Activated T-cell treated with anti-CD3 and anti-CD28 coated beads, Interleukin-2, amount 50 U/mL, for 1 hour (primary cell): ENCODE data around the gene NHEJ1.
"Not testable (repeated sequence)": the region's sequence is repeated elsewhere in the genome, so short reads cannot be mapped to it uniquely, and the experiment has no call there.

Experiments used
- DNase-seq: peaks from one replicate; pipeline ENCODE4 v3.0.0-alpha.2; 2020

NHEJ1 gene, protein sequence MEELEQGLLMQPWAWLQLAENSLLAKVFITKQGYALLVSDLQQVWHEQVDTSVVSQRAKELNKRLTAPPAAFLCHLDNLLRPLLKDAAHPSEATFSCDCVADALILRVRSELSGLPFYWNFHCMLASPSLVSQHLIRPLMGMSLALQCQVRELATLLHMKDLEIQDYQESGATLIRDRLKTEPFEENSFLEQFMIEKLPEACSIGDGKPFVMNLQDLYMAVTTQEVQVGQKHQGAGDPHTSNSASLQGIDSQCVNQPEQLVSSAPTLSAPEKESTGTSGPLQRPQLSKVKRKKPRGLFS

DNA sequence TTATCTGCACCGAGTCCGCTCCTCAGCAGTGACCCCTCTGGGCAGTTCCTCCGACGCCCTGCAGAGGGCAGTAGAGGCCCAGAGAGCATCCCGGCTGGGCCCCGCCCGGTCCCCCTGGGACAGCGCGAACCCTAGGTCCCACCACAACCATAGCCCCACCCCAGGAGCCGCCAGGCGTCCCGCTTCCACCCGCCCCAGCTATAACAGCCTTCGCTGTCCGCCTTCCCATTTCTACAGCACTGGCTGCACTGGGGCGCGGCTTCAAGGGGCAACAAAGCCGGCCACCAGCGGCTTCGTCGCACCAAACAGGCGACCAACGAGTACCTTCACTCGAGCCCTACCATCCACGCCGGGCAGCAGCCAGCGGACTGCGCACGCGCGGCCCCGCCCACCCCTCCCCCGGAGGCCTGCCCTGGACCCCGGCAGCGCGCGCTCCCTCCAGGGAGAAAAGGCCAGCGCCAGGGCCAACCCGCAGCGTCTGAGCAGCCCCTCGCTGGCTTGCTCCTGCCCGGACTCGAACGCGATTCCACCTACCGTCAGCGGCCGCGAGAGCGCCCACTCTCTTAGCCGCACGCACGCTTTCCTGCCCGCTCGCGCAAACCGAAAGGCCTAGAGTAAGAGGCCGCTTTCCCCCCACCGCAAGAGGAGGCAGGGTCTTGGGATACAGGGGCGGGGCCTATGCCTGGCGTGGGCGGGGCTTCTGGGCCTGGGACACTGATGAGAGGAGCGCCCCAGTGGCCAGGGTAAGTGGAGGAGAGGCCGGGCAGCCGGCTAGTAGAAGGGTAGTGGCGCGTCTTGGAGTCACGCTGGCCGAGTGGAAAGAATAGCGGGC, at the start of gene NHEJ1:
NHEJ1 (minus strand) TSS at position 630 of the 832 bp plus-strand sequence. CDS start 2,453 bp downstream, outside the sequence.
- peak; percentile 95 for DNase-seq

DNA sequence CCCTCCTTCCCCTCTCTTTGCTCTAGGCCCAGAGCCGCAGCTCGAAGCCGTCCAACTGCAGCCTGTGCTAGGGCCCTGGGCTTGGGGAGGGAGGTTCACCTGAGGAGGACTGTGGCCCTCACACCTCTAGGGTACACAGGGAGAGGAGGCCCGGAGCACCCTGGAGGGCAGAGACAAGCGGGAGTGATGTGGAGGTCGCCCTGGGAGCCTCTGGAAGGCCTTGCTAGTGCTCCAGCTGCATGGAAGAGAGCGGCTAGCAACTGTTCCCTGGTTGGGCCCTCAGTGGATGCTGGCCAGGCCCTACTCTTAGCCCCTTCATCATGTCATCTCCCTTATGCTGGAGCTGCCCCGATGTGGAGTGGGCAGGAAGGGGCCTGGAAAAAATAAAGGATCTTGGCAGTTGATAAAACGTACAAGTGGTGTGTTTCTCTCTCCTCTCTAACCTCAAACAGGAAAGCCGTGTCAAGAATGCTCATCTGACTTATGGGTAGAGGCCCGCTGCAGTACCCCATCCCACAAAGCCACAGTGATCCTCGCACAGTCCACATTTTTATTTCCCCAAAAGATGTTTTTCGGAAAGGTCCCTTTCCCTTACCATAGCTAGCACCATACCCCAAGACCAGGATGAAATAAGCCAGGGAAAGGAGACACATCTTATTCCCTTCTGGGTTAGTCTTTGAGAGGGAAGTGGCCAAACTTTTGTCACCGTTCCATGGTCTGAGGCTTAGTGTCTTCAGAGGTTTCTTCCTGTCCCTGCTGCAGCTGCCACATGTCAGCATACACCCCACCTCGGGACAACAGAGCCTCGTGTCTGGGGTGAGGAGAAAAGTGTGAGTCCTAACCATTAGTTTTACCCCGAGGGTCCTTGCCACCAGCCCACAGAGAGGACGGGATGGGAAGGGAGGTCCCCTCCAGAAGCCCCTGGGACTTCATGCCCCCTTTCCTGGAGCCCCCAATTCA, 48.9 kb upstream of the NHEJ1 start:
- DNase-seq = no peak

DNA sequence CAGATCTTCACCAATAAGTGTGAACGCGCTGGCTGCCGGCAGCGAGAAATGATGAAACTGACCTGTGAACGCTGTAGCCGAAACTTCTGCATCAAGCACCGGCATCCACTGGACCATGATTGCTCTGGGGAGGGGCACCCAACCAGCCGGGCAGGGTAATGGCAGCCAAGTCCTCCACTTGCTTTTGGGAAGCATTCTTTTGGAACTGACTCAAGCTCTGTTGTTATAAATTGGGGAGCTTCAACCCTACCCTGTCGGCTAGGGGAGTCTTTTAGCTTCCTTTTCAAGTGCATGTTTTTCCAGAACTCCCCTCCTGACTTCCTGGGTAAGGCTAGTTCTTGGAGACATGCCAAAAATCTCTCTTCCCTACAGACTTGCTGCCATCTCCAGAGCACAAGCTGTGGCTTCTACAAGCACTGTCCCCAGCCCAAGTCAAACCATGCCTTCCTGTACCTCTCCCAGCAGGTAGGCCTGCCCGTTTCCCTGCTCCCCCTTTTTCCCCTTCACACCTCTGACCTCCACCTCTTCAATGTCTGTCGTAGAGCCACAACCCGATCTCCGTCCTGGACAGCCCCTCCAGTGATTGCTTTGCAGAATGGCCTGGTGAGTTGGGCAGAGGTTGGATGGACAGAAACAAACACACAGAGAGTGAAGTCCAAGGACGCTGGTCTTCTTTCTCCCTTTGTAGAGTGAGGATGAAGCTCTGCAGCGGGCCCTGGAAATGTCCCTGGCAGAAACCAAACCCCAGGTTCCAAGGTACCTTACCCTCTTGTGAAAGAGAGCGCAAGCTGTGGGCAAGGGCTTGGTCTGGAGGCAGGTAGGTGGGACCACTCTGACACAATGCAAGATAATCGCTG, 47.5 kb upstream of the NHEJ1 start:
- DNase-seq = no peak

DNA sequence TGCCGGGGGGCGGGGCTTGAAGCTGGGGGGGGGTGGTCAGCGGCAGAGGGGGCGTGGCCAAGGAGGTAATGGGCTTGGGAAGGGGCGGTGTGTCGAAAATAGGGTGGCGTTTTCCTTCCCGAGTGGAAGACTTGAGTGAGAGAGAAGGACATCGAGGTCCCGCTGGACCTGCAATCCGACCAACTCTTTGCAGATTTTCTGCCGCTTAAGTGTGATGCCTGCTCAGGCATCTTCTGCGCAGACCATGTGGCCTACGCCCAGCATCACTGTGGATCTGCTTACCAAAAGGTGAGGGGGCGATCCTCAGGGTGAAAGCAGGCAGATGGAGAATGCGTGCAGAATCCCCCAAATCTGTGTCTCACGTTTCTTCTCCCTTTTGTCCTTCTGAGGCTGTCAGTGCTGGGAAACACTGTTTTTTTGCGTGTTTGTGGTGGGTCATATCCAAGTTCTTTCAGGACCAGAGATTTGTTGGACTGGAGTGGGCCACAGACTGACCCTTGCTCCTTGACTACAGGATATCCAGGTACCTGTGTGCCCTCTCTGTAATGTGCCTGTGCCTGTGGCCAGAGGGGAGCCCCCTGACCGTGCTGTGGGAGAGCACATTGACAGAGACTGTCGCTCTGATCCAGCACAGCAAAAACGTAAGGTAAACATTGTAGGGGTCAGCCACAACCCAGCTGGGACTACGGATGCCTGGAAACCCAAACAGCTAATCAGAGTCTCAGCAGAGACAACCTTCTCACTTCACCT, 46.7 kb upstream of the NHEJ1 start:
- DNase-seq = no peak

DNA sequence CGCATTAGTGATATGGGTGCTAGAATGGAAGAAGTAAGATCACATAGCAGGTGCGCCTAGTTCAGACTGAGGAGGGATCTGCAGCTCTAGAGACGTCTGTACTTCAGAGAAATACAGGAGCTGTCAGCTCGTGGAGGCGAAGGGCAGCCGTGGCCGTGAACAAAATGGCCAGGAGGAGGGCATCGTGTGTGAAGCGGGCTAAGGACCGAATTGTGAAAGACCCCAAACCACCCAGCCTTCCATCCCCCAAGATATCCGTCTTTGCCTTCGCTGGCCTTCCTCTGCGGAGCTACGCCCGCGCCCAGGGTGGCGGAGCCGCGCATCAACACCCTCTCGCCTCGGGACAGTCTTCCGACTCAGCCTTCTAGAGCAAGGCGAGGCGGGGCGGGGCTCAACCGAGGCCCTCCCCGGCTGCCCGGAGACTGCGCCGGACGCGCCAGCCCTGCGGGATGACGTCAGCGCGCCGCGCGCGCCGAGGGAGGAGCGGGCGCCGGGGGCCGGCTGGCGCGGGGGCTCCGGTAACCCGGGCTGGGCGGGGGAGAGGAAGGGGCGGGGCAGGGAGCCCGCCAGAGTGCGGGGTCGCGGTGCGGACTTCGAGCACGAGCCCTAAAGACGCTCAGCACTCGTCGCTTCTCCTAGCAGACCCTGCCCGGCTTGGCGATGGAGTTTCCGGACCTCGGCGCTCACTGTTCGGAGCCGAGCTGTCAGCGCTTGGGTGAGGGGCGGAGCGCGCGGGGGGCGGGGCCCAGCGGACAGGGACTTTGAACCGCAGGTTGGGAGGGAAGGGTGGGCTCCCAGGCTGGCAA, 45.9 kb upstream of the NHEJ1 start, which contains the start of gene ZFAND2B:
ZFAND2B (plus strand) TSS at position 455 of the 806 bp plus-strand sequence; CDS start at position 661, 206 bp downstream.
- peak; percentile 97 for DNase-seq

DNA sequence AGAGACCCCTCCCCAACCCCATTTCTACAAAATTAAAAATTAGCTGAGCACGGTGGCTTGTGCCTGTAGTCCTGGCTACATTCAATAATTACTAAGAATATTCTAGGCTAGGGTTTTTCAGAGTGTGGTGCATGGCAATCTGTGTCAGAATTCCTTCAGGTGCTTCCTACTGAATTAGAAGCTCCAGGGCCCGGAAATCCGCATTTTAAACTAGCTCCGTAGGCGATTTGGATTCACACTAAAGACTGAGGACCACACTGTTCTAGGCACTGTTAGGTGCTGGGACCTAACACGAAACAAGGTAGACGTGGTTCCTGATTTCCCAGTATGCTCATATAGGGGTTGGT, 45.3 kb upstream of the NHEJ1 start:
- no peak for DNase-seq

DNA sequence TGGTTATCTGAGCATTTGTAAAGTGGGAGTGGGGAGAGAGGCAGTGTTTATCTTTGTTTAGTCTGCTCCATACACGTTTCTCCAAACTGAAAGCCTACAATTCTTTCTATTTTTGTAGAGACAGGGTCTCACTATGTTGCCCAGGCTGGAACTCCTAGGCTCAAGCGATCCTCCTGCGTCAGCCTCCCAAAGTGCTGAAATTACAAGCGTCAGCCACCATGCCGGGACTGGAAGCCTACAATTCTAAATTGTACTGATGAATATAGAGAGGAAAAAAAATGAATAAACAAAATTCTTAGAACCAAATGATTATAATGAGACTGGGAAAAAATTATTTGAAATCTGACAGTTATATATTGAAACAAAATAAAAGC, 44.5 kb upstream of the NHEJ1 start:
- DNase-seq = no peak

DNA sequence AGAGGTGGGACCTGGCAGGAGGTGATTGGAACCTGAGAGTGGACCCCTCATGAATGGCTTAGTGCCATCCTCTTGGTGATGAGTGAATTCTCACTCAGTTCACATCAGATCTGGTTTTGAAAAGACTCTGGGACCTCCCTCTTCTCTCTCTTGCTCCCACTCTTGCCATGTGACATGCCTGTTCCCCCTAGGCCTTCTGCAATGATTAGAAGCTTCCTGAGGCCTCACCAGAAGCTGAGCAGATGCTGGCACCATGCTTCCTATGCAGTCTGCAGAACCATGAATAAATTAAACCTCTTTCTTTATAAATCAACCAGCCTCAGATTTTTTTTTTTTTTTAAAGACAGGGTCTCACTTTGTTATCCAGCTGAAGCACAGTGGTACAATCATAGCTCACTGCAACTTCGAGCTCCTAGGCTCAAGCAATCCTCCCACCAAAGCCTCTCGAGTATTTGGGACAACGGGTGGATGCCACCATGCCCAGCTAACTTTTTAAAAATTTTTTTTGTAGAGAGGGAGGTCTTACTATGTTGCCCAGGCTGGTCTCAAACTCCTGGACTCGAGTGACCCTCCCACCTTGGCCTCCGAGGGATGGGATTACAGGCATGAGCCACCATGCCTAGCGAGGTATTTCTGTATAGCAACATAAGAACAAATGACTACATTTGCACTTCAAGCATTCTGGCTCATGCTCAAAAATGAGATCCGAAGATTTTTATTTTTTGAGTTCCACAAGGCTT, 44.0 kb upstream of the NHEJ1 start:
- DNase-seq = no peak

DNA sequence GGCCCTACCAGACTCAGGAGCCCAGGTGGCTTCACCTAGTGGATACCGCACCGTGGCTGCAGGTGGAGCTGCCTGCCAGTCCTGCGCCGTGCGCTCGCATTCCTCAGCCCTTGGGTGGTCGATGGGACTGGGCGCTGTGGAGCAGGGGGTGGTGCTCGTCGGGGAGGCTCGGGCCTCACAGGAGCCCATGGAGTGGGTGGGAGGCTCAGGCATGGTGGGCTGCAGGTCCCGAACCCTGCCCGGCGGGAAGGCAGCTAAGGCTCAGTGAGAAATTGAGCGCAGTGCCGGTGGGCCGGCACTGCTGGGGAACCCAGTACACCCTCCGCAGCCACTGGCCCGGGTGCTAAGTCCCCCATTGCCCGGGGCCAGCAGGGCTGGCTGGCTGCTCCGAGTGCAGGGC, 40.7 kb upstream of the NHEJ1 start:
- not testable (repeated sequence) for DNase-seq

DNA sequence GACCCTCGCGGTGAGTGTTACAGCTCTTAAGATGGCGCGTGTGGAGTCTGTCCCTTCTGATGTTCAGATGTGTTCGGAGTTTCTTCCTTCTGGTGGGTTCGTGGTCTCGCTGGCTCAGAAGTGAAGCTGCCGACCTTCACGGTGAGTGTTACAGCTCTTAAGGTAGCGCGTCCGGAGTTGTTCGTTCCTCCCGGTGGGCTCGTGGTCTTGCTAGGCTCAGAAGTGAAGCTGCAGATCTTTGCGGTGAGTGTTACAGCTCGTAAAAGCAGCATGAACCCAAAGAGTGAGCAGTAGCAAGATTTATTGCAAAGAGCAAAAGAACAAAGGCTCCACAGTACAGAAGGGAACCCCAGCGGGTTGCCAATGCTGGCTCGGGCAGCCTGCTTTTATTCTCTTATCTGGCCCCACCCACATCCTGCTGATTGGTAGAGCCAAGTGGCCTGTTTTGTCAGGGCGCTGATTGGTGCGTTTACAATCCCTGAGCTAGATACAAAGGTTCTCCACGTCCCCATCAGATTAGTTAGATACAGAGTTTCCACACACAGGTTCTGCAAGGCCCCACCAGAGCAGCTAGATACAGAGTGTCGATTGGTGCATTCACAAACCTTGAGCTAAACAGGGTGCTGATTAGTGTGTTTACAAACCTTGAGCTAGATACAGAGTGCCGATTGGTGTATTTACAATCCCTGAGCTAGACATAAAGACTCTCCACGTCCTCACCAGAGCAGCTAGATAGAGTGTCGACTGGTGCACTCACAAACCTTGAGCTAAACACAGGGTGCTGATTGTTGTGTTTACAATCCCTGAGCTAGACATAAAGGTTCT, 40.1 kb upstream of the NHEJ1 start:
- not testable (repeated sequence) for DNase-seq

DNA sequence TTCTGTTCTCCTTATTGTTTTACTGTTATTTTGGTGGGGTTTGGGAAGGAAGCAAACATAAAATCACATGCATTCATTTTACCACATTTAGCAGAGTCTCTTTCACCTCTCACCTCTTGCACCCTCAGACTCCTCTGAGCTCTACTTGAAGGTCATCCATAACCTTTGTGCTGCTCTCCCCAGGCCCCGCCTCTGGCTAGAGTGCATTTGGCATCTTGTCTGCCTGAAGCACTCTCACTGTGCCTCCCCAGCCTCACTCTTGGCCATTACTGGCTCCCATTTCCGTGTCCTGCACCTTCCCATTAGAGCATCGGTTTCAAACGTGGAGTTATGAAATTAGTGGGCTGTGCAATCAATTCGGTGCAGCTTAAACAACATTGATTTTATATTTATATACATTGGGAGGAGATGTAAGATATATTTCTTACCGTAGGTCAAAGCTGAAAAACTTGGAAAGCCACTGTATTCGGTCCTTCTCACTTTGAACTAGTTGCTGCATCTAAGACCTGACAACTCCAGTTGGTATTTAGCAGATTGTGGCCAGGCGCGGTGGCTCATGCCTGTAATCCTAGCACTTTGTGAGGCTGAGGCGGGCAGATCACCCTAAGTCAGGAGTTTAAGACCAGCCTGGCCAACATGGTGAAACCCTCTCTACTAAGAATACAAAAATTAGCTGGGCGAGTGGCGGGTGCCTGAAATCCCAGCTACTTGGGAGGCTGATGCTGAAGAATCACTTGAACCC, 39.0 kb upstream of the NHEJ1 start:
- no peak for DNase-seq

DNA sequence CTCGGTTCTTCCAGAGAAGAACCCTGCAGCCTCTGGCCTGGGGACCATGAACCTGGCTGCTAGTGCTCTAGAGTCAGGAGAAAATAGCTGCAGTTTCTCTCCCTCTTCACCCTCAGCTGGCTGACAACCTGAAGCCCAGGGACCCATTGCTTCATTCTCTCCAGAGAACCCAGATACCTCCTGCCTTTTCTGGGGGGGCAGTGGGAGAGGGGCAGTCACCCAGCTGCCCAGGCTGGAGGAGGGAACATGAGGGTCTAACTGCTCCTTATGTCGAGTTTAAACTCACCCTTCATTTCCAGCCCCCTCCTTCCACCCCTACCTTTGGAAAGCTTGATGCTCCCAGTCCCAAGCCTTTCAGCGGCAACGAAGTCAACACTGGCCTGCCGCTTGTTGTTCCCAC, 38.4 kb upstream of the NHEJ1 start:
- DNase-seq = no peak

DNA sequence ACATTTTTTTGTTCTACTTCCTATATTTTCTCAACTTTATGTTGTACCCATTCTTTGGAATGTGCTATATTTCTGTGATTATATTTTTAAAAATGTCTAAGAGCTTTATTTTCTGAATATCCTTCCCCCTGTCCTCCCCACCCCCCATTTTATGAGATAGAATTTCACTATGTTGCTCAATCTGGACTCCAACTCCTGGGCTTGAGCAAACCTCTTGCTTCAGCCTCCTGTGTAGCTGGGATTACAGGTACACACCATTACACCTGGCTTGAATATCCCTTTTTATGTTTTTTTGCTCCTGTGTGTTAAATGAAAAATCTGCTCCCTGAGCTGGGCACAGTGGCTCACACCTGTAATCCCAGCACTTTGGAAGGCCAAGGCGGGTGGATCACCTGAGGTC, 36.8 kb upstream of the NHEJ1 start:
- DNase-seq = no peak

DNA sequence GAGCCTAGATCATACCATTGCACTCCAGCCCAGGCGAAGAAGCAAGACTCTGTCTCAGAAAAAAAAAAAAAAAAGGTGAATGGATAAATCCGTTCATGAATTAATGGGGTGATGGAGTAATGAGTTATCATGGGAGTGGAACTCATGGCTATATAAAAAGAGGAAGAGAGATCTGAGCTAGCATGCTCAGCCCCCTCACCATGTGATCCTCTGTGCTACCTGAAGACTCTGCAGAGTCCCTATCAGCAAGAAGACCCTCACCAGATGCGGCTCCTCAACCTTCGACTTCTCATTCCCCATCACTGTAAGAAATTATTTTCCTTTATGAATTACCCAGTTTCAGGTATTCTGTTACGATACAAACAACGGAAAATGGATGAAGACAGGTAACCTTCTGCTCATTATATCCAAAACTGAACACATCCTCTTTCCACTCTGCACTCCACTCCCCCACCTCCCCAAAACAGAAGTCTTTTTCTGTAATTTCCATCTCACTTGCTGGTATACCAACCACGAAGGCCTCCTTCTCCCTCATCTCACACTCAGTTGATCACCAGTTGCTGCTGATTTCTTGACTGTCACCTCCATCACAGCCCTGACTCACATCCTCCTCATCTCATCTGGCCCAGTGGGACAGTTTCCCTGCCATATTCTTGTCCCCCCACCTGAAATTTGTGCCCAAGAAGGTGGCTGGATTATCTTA, 26.3 kb upstream of the NHEJ1 start:
- DNase-seq = no peak

DNA sequence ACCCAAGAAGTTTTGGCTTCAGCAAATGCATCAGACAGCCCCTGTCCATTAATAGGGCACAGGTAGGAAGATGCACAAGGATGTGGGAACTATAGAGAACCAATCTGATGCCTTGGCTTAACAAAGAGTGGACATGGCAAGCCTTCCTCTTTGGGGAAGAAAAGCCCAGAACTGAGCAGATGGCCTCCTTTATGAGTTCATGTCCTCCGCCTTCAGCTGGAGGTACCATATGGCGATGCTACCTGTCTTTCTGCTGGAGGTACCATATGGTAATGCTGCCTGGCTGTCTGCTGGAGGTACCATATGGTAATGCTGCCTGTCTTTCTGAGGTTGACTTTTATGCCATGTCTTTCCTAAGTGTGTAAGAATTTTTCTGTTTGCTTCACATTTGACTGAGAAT, 23.5 kb upstream of the NHEJ1 start:
- no peak for DNase-seq

DNA sequence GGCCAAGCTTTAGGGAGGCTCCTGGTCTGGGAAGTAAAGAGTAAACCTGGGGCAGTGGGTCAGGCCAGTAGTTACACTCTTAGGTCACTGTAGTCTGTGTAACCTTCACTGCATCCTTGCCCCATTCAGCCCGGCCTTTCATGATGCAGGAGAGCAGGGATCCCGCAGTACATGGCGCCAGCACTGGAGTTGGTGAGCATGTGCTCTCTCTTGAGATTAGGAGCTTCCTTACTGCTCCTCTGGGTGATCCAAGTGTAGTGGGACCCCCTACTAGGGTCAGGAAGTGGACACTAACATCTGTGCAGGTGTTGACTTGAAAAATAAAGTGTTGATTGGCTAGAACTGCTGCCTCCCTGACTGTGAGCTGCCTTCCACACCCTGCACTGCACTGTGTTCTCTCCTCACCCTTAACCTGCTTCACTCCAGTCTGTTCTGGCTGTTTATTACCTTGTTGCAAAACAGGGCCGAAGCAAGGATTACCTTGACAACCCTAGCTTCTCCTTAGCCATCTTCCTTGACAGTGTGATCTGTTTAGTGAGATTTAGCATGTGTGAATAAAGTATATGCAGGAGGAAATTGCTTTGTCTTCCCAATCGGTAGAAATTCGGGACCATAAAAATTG, 22.6 kb upstream of the NHEJ1 start:
- DNase-seq = no peak
